HG02970 (cell line): Measurements from ENCODE around the gene DGCR6L.
"Not testable (repeated sequence)": the region's sequence is repeated elsewhere in the genome, so short reads cannot be mapped to it uniquely, and the experiment has no call there.

ENCODE experiments used
- ATAC-seq: cut with Tn5 transposase; IDR thresholded peaks from one replicate; pipeline ENCODE4 v1.9.1; 2021; ENCODE audit warnings: mild to moderate bottlenecking, moderate library complexity, moderate number of reproducible peaks; ENCODE audit not compliant: unreplicated experiment, low FRiP score

Gene DGCR6L

GRCh38 chr22:20319745-20320658 is at the start of gene DGCR6L:
Gene DGCR6L (minus strand): TSS chr22:20320060. CDS start chr22:20319988, 72 bp downstream.
- peak; percentile 74 for ATAC-seq

- ATAC-seq = not testable (repeated sequence)
Measured at GRCh38 chr22:20368875-20369274, 49.0 kb upstream of the DGCR6L start.

- ATAC-seq = not testable (repeated sequence)
Measured at GRCh38 chr22:20366841-20367240, 47.0 kb upstream of the DGCR6L start.

- not testable (repeated sequence) for ATAC-seq
Measured at GRCh38 chr22:20364335-20365260, 44.7 kb upstream of the DGCR6L start.

DNA sequence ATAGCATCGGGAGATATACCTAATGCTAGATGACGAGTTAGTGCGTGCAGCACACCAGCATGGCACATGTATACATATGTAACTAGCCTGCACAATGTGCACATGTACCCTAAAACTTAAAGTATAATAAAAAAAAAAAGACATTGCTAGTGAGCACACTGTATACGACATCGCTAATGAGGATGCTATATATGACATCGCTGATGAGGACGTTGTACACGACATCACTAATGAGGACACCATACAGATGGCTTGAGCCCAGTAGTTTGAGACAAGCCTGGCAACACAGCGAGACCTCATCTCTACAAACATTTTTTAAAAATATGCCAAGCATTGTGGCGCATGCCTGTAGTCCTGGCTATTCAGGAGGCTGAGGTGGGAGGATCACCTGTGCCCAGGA is 42.5 kb upstream of the DGCR6L start:
- ATAC-seq = not testable (repeated sequence)

GRCh38 chr22:20361752-20362229 is 41.9 kb upstream of the DGCR6L start:
- ATAC-seq = not testable (repeated sequence)

GRCh38 chr22:20360866-20361751 is 41.2 kb upstream of the DGCR6L start:
- ATAC-seq = not testable (repeated sequence)

DNA sequence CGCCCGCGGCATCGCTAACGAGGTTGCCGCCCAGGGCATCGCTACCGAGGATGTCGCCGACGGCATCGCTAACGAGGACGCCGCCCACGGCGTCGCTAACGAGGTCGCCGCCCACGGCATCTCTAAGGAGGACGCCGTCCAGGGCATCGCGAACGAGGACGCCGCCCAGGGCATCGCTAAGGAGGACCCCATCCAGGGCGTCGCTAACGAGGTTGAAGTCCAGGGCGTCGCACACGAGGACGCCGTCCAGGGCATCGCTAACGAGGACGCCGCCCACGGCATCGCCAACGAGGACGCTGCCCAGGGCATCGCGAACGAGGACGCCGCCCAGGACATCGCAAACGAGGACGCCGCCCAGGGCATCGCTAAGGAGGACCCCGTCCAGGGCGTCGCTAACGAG is 40.4 kb upstream of the DGCR6L start:
- ATAC-seq = not testable (repeated sequence)

GRCh38 chr22:20358503-20359239 is 38.8 kb upstream of the DGCR6L start:
- not testable (repeated sequence) for ATAC-seq

GRCh38 chr22:20357967-20358366 is 38.1 kb upstream of the DGCR6L start:
- not testable (repeated sequence) for ATAC-seq

GRCh38 chr22:20356906-20357305 is 37.0 kb upstream of the DGCR6L start:
- ATAC-seq = not testable (repeated sequence)

- ATAC-seq = not testable (repeated sequence)
Measured at GRCh38 chr22:20355939-20356636, 36.2 kb upstream of the DGCR6L start.

- no peak for ATAC-seq
Measured at GRCh38 chr22:20354238-20354975, 34.5 kb upstream of the DGCR6L start.

GRCh38 chr22:20352536-20352935 is 32.7 kb upstream of the DGCR6L start:
- not testable (repeated sequence) for ATAC-seq

- not testable (repeated sequence) for ATAC-seq
Measured at GRCh38 chr22:20346553-20346952, 26.7 kb upstream of the DGCR6L start.

- ATAC-seq = not testable (repeated sequence)
Measured at GRCh38 chr22:20338291-20338690, 18.4 kb upstream of the DGCR6L start.

DNA sequence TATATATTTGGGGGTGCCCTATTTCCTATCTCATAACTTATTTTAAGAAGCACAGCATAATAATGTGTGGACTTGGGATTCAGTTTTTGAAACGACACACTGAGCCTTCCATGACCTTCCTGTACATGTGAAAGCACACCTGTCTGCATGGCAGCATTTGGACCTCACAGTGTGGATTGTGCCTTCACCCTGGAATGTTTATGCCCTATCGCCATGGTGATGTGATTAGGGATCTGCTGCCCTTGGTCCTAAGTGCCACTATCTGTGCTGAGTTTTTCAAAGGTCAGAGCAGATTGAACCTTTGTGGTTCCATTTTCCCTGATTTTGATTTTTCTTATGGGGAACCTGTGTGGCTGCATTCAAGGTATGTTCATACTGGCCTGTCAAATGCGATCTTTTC is 17.9 kb upstream of the DGCR6L start:
- not testable (repeated sequence) for ATAC-seq

DNA sequence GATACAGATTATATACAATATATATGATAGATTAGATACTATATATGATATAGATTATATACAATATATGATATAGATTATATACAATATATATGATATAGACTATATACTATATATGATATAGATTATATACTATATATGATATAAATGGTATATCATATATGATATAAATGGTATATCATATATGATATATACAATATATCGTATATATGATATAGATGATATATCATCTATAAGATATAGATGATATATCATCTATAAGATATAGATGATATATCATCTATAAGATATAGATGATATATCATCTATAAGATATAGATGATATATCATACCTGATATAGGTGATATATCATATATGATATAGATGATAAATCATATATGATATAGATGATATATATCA is 16.7 kb upstream of the DGCR6L start:
- not testable (repeated sequence) for ATAC-seq
